ENCODE measurements around the gene TPRX2. TPM values are rescaled to one million over a fixed set of nuclear protein-coding genes. Genes with fewer than 3 reads are reported as not detected.
"Not testable (repeated sequence)": the region's sequence is repeated elsewhere in the genome, so short reads cannot be mapped to it uniquely, and the experiment has no call there.

The TPRX2 gene
- total and polyA plus RNA-seq, 4 donors: not detected

- TF ChIP-seq FOXA1 (IDR thresholded peaks at IDR 0.05) (no peak), JUND (IDR thresholded peaks at IDR 0.05) (no peak), ATF3 (IDR thresholded peaks at IDR 0.05) (no peak), REST (IDR thresholded peaks at IDR 0.05) (no peak), FOXA2 (IDR thresholded peaks at IDR 0.05) (no peak), HNF4A (conservative IDR thresholded peaks at IDR 0.05) (no peak), RAD21 (IDR thresholded peaks at IDR 0.05) (no peak), GABPA (IDR thresholded peaks at IDR 0.05 in 1 of 2, conservative IDR thresholded peaks at IDR 0.05 in 1 of 2) (no peak), NR2F2 (IDR thresholded peaks at IDR 0.05) (no peak), SP1 (IDR thresholded peaks at IDR 0.05) (no peak), EGR1 (IDR thresholded peaks at IDR 0.05; ENCODE audit: low read depth in 2 of 2) (no peak), ZBTB33 (IDR thresholded peaks at IDR 0.05) (no peak)
- TF ChIP-seq, protein P1, sequence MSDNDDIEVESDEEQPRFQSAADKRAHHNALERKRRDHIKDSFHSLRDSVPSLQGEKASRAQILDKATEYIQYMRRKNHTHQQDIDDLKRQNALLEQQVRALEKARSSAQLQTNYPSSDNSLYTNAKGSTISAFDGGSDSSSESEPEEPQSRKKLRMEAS (IDR thresholded peaks at IDR 0.05): no peak
- TF ChIP-seq, protein P2, sequence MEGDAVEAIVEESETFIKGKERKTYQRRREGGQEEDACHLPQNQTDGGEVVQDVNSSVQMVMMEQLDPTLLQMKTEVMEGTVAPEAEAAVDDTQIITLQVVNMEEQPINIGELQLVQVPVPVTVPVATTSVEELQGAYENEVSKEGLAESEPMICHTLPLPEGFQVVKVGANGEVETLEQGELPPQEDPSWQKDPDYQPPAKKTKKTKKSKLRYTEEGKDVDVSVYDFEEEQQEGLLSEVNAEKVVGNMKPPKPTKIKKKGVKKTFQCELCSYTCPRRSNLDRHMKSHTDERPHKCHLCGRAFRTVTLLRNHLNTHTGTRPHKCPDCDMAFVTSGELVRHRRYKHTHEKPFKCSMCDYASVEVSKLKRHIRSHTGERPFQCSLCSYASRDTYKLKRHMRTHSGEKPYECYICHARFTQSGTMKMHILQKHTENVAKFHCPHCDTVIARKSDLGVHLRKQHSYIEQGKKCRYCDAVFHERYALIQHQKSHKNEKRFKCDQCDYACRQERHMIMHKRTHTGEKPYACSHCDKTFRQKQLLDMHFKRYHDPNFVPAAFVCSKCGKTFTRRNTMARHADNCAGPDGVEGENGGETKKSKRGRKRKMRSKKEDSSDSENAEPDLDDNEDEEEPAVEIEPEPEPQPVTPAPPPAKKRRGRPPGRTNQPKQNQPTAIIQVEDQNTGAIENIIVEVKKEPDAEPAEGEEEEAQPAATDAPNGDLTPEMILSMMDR (IDR thresholded peaks at IDR 0.05; ENCODE audit: low read depth, low read length, missing input control): no peak
- Histone ChIP-seq H3K27ac (ENCODE audit: low read depth in 1 of 2, low read length in 2 of 2) (no peak overlapping the region), H3K4me1 (ENCODE audit: control insufficient read depth in 4 of 4, insufficient read depth in 4 of 4, low read length in 3 of 4) (no peaks in the 10 kb centered on the region), H3K36me3 (ENCODE audit: control insufficient read depth in 4 of 4, insufficient read depth in 3 of 4, low read depth in 1 of 4, low read length in 3 of 4) (no peaks in the 10 kb centered on the region), H3K9ac (ENCODE audit: low read depth in 1 of 2, low read length in 2 of 2) (no peak overlapping the region), H3K27me3 (ENCODE audit: control insufficient read depth in 4 of 4, insufficient read depth in 4 of 4, low read length in 3 of 4) (peaks cover 0 to 2% (median 0%) of the 10 kb centered on the region in 4 donors), H3K9me3 (ENCODE audit: control insufficient read depth in 4 of 4, low read length in 3 of 4) (no peaks in the 10 kb centered on the region), H3K4me3 (ENCODE audit: low read depth in 1 of 3, low read length in 3 of 3) (no peak overlapping the region)
- WGBS: 76% methylated on average over 4 of the region's 4 CpGs
- no peak for DNase-seq (ENCODE audit: low spot score)
Measured at GRCh38 chr19:47854459-47854858, 4.6 kb upstream of the TPRX2 start.

GRCh38 chr19:47858231-47858630 lies 804 bp upstream of the TPRX2 start:
- not testable (repeated sequence) for H3K4me3 ChIP-seq (ENCODE audit: low read depth in 1 of 3, low read length in 3 of 3); H3K9ac ChIP-seq (ENCODE audit: low read depth in 1 of 2, low read length in 2 of 2); H3K4me1 ChIP-seq (ENCODE audit: control insufficient read depth in 4 of 4, insufficient read depth in 4 of 4, low read length in 3 of 4); H3K27ac ChIP-seq (ENCODE audit: low read depth in 1 of 2, low read length in 2 of 2); H3K36me3 ChIP-seq (ENCODE audit: control insufficient read depth in 4 of 4, insufficient read depth in 3 of 4, low read depth in 1 of 4, low read length in 3 of 4); DNase-seq (ENCODE audit: low spot score); H3K9me3 ChIP-seq (ENCODE audit: control insufficient read depth in 4 of 4, low read length in 3 of 4); H3K27me3 ChIP-seq (ENCODE audit: control insufficient read depth in 4 of 4, insufficient read depth in 4 of 4, low read length in 3 of 4)
- WGBS: 88% methylated on average over 9 of the region's 9 CpGs

- not testable (repeated sequence) for H3K4me1 ChIP-seq (ENCODE audit: control insufficient read depth in 4 of 4, insufficient read depth in 4 of 4, low read length in 3 of 4); H3K9me3 ChIP-seq (ENCODE audit: control insufficient read depth in 4 of 4, low read length in 3 of 4); H3K36me3 ChIP-seq (ENCODE audit: control insufficient read depth in 4 of 4, insufficient read depth in 3 of 4, low read depth in 1 of 4, low read length in 3 of 4); H3K4me3 ChIP-seq (ENCODE audit: low read depth in 1 of 3, low read length in 3 of 3); H3K27ac ChIP-seq (ENCODE audit: low read depth in 1 of 2, low read length in 2 of 2); DNase-seq (ENCODE audit: low spot score); H3K9ac ChIP-seq (ENCODE audit: low read depth in 1 of 2, low read length in 2 of 2); H3K27me3 ChIP-seq (ENCODE audit: control insufficient read depth in 4 of 4, insufficient read depth in 4 of 4, low read length in 3 of 4)
- WGBS: 92% methylated on average over 11 of the region's 17 CpGs
Measured at GRCh38 chr19:47859838-47860237, 803 bp downstream of the TPRX2 start.
